HG03520 (cell line): ENCODE measurements around the gene CD200R1.

ENCODE experiments used
- ATAC-seq: cut with Tn5 transposase; IDR thresholded peaks from one replicate; pipeline ENCODE4 v1.9.1; 2021; ENCODE audit warnings: mild to moderate bottlenecking, moderate library complexity; ENCODE audit not compliant: unreplicated experiment

Gene CD200R1

DNA sequence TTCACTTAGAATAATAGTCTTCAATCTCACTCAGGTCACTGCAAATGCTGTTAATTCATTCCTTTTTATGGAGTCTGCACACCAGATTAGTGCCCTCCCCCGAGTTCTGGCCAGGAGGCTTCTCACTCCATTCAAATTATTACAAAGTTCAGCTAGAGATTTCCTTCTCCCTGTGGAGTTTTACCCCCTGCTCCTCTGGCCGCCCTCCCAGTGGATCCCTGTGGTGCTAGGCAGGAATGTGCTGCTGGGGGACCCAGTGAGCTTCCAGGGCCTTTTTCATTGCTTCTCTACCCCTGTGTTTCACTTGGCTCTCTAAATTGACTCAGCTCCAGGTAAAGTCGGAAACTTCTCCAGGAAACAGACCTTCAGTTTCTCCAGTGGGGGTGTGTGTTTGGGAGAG is 85.5 kb downstream of the CD200R1 start:
- no peak for ATAC-seq

- ATAC-seq, result no peak
Observed at GRCh38 chr3:112888381-112889085, 86.4 kb downstream of the CD200R1 start.

GRCh38 chr3:112884678-112885290 is 90.1 kb downstream of the CD200R1 start:
- ATAC-seq, result no peak

DNA sequence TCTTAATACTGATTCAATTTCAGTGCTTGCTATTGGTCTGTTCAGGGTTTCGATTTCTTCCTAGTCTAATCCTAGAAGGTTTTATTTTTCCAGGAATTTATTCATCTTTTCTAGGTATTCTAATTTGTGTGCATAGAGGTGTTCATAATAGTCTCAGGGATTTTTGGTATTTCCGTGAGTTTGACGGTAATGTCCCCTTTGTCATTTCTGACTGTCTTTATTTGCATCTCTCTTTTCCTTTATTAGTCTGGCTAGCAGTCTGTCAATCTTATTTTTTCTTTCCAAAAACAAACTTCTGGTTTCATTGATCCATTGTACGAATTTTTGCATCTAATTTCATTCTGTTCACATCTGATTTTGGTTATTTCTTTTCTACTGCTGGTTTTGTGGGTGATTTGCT is 93.0 kb downstream of the CD200R1 start:
- no peak for ATAC-seq

- ATAC-seq, result no peak
Observed at GRCh38 chr3:112875561-112875960, 99.3 kb downstream of the CD200R1 start.

GRCh38 chr3:112874725-112875124 is 100.2 kb downstream of the CD200R1 start:
- no peak for ATAC-seq

GRCh38 chr3:112873632-112874031 is 101.3 kb downstream of the CD200R1 start:
- ATAC-seq, result peak; percentile 74

DNA sequence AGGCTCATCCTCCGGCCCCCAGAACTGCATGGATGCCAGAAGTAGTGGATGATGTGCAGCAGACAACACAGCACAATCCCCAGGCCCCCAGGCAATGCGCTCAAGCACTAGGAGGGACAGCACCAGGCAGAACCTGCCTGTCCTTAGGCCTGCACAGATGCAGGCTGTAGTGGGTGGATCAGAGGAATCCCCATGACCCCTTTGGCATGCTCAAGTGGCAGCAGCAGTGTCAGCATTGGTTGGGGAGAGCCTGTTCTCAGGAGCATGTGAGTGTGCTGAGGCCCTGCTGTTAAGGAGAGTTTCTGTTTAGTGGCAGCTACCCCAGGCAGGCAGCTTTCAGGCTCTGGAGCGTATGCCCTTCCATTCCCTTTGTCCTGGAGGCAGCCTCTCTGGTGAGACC is 103.2 kb downstream of the CD200R1 start:
- no peak for ATAC-seq
